Peyer's patch (tissue), 4 donors: ENCODE results near the gene EMP1. TPM values are rescaled to one million over a fixed set of nuclear protein-coding genes. Genes with fewer than 3 reads are reported as not detected.

Source experiments
- DNase-seq, 3 donors: peaks; one replicate each; pipeline ENCODE4 v3.0.0-alpha.2; 2017 to 2019
- H3K27ac ChIP-seq, 4 donors: fragments of 200-600 bp; sonication (generic); one replicate each; pipeline ENCODE4 v1.5.1; 2016 to 2019
- H3K27me3 ChIP-seq, 2 donors: fragments of 200-600 bp; sonication (generic); one replicate each; pipeline ENCODE4 v1.5.1; 2019
- H3K36me3 ChIP-seq, 3 donors: fragments of 200-600 bp; sonication (generic); one replicate each; pipeline ENCODE4 v1.5.1; 2016 to 2019
- H3K4me1 ChIP-seq, 4 donors: fragments of 200-600 bp; sonication (generic); one replicate each; pipeline ENCODE4 v1.5.1; 2016 to 2019
- H3K4me3 ChIP-seq, 4 donors: fragments of 200-600 bp; sonication (generic); 1 replicate in 3 of 4; 2 replicates in 1 of 4; pipeline ENCODE4 v1.5.1; 2016 to 2019; ENCODE audit warnings: mild to moderate bottlenecking in 1 of 4
- H3K9me3 ChIP-seq, 4 donors: fragments of 200-600 bp; sonication (generic); one replicate each; pipeline ENCODE4 v1.5.1; 2016 to 2019; ENCODE audit warnings: mild to moderate bottlenecking in 1 of 4
- CTCF ChIP-seq, 6 experiments: fragments of 450-650 bp in 4 of 6; fragments of 200-600 bp in 2 of 6; sonication (generic) in 1 of 6; IDR thresholded peaks; one replicate each; pipeline ENCODE4 v1.5.1; 2017 to 2019; ENCODE audit warnings: antibody characterized with exemption in 6 of 6, mild to moderate bottlenecking in 3 of 6, moderate library complexity in 1 of 6
- POLR2A ChIP-seq, 2 donors: fragments of 450-650 bp; IDR thresholded peaks; one replicate each; pipeline ENCODE4 v1.5.1; 2017; ENCODE audit warnings: antibody characterized with exemption in 2 of 2, mild to moderate bottlenecking in 2 of 2, moderate library complexity in 2 of 2
- total RNA-seq, 4 donors: library from RNA; depleted of rRNA; stranded (reverse); fragments of >200 nt; gene quantifications; one replicate each; pipeline ENCODE4 v1.1.0, GENCODE V29; 2016

Gene EMP1
- total RNA-seq, 4 donors from 2014 or later, result 37.1 to 110 (median 87.3) TPM

- no peak overlapping the region for H3K4me3 ChIP-seq
- H3K27me3 ChIP-seq, result no peaks in the 10 kb centered on the region
- TF ChIP-seq CTCF (IDR thresholded peaks at IDR 0.05) (no peak), POLR2A (IDR thresholded peaks at IDR 0.05) (no peak)
- no peak overlapping the region for H3K27ac ChIP-seq
- H3K9me3 ChIP-seq, result no peaks in the 10 kb centered on the region
- DNase-seq, result no peak
- peaks cover 3 to 17% (median 5%) of the 10 kb centered on the region in 4 donors for H3K4me1 ChIP-seq
- H3K36me3 ChIP-seq, result no peaks in the 10 kb centered on the region
Observed at GRCh38 chr12:13175499-13175898, 21.0 kb upstream of the EMP1 start.

GRCh38 chr12:13176256-13176655 is 20.3 kb upstream of the EMP1 start:
- Histone ChIP-seq H3K9me3 (no peaks in the 10 kb centered on the region), H3K36me3 (no peaks in the 10 kb centered on the region), H3K4me1 (peaks cover 3 to 16% (median 5%) of the 10 kb centered on the region in 4 donors), H3K27me3 (no peaks in the 10 kb centered on the region), H3K27ac (no peak overlapping the region), H3K4me3 (no peak overlapping the region)
- TF ChIP-seq POLR2A (IDR thresholded peaks at IDR 0.05) (no peak), CTCF (IDR thresholded peaks at IDR 0.05) (no peak)
- DNase-seq, result no peak

GRCh38 chr12:13177373-13177772 is 19.2 kb upstream of the EMP1 start:
- no peaks in the 10 kb centered on the region for H3K36me3 ChIP-seq
- H3K27me3 ChIP-seq, result no peaks in the 10 kb centered on the region
- no peak overlapping the region for H3K4me3 ChIP-seq
- no peak for DNase-seq
- no peaks in the 10 kb centered on the region for H3K9me3 ChIP-seq
- TF ChIP-seq CTCF (IDR thresholded peaks at IDR 0.05), result no peak
- no peak for TF ChIP-seq POLR2A (IDR thresholded peaks at IDR 0.05)
- H3K4me1 ChIP-seq, result peaks cover 3 to 11% (median 5%) of the 10 kb centered on the region in 4 donors
- no peak overlapping the region for H3K27ac ChIP-seq

- Histone ChIP-seq H3K27ac (peak overlapping the region in 1 of 4 donors; percentile 56), H3K36me3 (no peaks in the 10 kb centered on the region), H3K27me3 (no peaks in the 10 kb centered on the region), H3K4me3 (no peak overlapping the region), H3K4me1 (peaks cover 3 to 11% (median 5%) of the 10 kb centered on the region in 4 donors), H3K9me3 (no peaks in the 10 kb centered on the region)
- DNase-seq, result no peak
- TF ChIP-seq POLR2A (IDR thresholded peaks at IDR 0.05) (no peak), CTCF (IDR thresholded peaks at IDR 0.05) (no peak)
Observed at GRCh38 chr12:13177906-13178305, 18.6 kb upstream of the EMP1 start.

GRCh38 chr12:13178568-13179210 is 17.8 kb upstream of the EMP1 start:
- TF ChIP-seq CTCF (IDR thresholded peaks at IDR 0.05), result no peak
- no peak for TF ChIP-seq POLR2A (IDR thresholded peaks at IDR 0.05)
- Histone ChIP-seq H3K27ac (peak overlapping the region in 2 of 4 donors; percentile 21 to 56), H3K4me1 (peaks cover 3 to 11% (median 5%) of the 10 kb centered on the region in 4 donors), H3K4me3 (no peak overlapping the region), H3K36me3 (no peaks in the 10 kb centered on the region), H3K27me3 (no peaks in the 10 kb centered on the region), H3K9me3 (no peaks in the 10 kb centered on the region)
- DNase-seq, result no peak
